Psoas muscle (tissue), 8 donors: ENCODE data around the gene GRB10. TPM values are rescaled to one million over a fixed set of nuclear protein-coding genes. Genes with fewer than 3 reads are reported as not detected.

Experiments used
- ATAC-seq, 4 donors: fragments of 200-7000 bp; cut with Tn5 transposase; one replicate each; pipeline ENCODE4 v1.9.1; 2020; ENCODE audit warnings: moderate library complexity in 3 of 4, mild to moderate bottlenecking in 2 of 4
- DNase-seq, 2 donors: peaks; one replicate each; pipeline ENCODE4 v3.0.0-alpha.2; 2020
- H3K27ac ChIP-seq: fragments of 200-600 bp; one replicate; pipeline ENCODE4 v1.8.0; 2022
- H3K27me3 ChIP-seq, 3 donors: fragments of 200-600 bp in 1 of 3; one replicate each; pipeline versions ENCODE4 v1.6.1 to v1.8.0; 2013 to 2022; ENCODE audit warnings: low read length in 2 of 3, mild to moderate bottlenecking in 2 of 3, moderate library complexity in 1 of 3; ENCODE audit not compliant: insufficient read depth in 3 of 3
- H3K36me3 ChIP-seq, 2 donors: fragments of 200-600 bp in 1 of 2; one replicate each; pipeline versions ENCODE4 v1.6.1 to v1.8.0; 2013 to 2022; ENCODE audit warnings: low read depth in 1 of 2, mild to moderate bottlenecking in 1 of 2, moderate library complexity in 1 of 2; ENCODE audit not compliant: insufficient read depth in 1 of 2
- H3K4me1 ChIP-seq: fragments of 200-600 bp; one replicate; pipeline ENCODE4 v1.8.0; 2022
- H3K4me3 ChIP-seq: fragments of 200-600 bp; one replicate; pipeline ENCODE4 v1.8.0; 2022; ENCODE audit warnings: mild to moderate bottlenecking
- H3K9me3 ChIP-seq: fragments of 200-600 bp; one replicate; pipeline ENCODE4 v1.8.0; 2022
- WGBS, 3 donors: extraction: QIAGEN DNeasy Blood & Tissue Kit; methylation state at CpG; one replicate each; pipeline versions ENCODE4 v1.1.6 to v1.1.7; 2013; 5-methylcytosine and 5-hydroxymethylcytosine counted together
- intact Hi-C, 2 donors: fragments of 100-400 bp; cut with DNase I; formaldehyde crosslinking; loops; one replicate each; pipeline versions ENCODE4 v1.11.0 to v1.14.2; 2022
- polyA plus RNA-seq, 3 donors: library from polyadenylated mRNA; stranded (reverse); fragments of 200-250 nt; gene quantifications; one replicate each; pipeline ENCODE4 v1.2.3, GENCODE V29; 2013
- total RNA-seq, 4 donors: library from RNA; stranded (reverse); fragmentation: NEBNext Ultra II Directional in 2 of 4; extraction: Animal tissue kit (Norgen Biotek cat#: 25700) in 2 of 4; gene quantifications; one replicate each; pipeline versions ENCODE4 v1.2.1 to v1.2.4, GENCODE V29; 2021 to 2023
- TF ChIP-seq, protein P1 (sequence below): fragments of 200-600 bp; IDR thresholded peaks from one replicate; pipeline ENCODE4 v1.8.0; 2022; ENCODE audit warnings: antibody characterized with exemption
- donor health status: healthy with polysubstance abuse.
- donor health status: DM: no; HTN: no; CAD: no; lungs with moderate emphysema.
- donor health status: Bipolar disorder and iron deficiency.
- donor health status: healthy.
- donor health status: DM: yes; HTN: yes; CAD: no.
- donor health status: DM: no; HTN: no; CAD: no.
- donor health status: DM: no; HTN: no; CAD: no.
- donor health status: DM: yes; HTN: yes; CAD: no.

GRB10 gene
- total and polyA plus RNA-seq, 7 donors = 25.8 to 72.7 (median 53.0) TPM

- WGBS, 3 donors = 82 to 90% (median 86%) methylated on average over 11 of the region's 11 CpGs
- intact Hi-C loops = no loop called here
- TF ChIP-seq, protein P1, sequence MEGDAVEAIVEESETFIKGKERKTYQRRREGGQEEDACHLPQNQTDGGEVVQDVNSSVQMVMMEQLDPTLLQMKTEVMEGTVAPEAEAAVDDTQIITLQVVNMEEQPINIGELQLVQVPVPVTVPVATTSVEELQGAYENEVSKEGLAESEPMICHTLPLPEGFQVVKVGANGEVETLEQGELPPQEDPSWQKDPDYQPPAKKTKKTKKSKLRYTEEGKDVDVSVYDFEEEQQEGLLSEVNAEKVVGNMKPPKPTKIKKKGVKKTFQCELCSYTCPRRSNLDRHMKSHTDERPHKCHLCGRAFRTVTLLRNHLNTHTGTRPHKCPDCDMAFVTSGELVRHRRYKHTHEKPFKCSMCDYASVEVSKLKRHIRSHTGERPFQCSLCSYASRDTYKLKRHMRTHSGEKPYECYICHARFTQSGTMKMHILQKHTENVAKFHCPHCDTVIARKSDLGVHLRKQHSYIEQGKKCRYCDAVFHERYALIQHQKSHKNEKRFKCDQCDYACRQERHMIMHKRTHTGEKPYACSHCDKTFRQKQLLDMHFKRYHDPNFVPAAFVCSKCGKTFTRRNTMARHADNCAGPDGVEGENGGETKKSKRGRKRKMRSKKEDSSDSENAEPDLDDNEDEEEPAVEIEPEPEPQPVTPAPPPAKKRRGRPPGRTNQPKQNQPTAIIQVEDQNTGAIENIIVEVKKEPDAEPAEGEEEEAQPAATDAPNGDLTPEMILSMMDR = no peak
- no peaks in the 10 kb centered on the region for H3K27me3 ChIP-seq
- no peak overlapping the region for H3K27ac ChIP-seq
- ATAC-seq (no peak), DNase-seq (no peak)
- H3K4me1 ChIP-seq = no peaks in the 10 kb centered on the region
- H3K9me3 ChIP-seq = no peaks in the 10 kb centered on the region
- H3K36me3 ChIP-seq = no peaks in the 10 kb centered on the region
- no peak overlapping the region for H3K4me3 ChIP-seq
Measured at GRCh38 chr7:50542132-50542531, 240.6 kb downstream of the GRB10 start.

DNA sequence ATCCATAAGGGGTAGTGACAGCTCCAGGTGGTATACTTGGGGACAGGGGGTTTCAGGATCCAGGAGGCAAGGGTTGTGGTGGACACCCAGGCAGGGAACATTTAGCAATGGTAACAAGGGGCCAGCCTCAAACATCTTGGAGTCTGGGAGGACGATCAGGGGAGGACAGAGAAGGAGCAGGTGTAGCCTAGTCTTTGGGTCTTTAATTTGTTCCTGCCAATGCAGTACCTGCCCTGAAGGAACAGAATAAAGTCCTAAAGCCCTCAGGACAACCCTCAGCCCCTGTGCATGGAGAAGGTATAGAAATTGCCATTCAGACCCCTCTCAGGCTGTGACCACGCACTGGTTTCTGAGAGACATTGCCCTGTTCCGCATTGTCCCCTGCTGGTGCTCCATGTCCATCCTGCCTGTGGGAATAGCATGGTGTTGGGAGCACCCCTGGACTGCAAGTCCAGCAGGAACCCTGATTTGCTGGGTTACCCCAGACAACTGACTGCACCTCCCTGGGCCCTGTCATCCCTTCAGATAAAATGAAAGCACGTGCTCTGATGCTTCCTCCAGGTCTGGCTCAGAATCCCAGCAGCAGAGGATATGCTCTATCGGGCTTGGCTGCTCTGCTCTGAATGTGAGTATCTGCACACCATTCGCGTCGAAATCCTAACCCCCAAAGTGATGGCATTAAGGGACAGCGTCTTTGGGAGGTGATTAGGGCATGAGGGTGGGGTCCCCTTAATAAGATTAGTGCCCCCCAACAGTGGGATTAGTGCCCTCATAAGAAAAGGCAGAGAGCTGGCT lies 241.7 kb downstream of the GRB10 start:
- whole genome bisulfite sequencing, 3 donors = 93 to 94% (median 93%) methylated on average over 9 of the region's 9 CpGs
- no peak for DNase-seq
- Histone ChIP-seq H3K27ac (no peak overlapping the region), H3K9me3 (no peaks in the 10 kb centered on the region), H3K4me1 (no peaks in the 10 kb centered on the region), H3K36me3 (no peaks in the 10 kb centered on the region), H3K27me3 (no peaks in the 10 kb centered on the region), H3K4me3 (no peak overlapping the region)
- no peak for ATAC-seq
- TF ChIP-seq, protein P1 = no peak
- intact Hi-C loops = no loop called here

Other genes starting within 250 kb of the GRB10 start
- gene DDC, start 217.5 kb downstream of the GRB10 start, total RNA-seq = 1 to 10 TPM in 2 of 4 donors, under 1 TPM in 2; 0.40 to 1.7 (median 1.0) TPM
- under 1 TPM; 0.10 to 0.69 (median 0.44) TPM for gene DDC, start 217.5 kb downstream of the GRB10 start, polyA plus RNA-seq